Subcutaneous adipose tissue (tissue), 4 donors: ENCODE data around the gene FHAD1. TPM values are rescaled to one million over a fixed set of nuclear protein-coding genes. Genes with fewer than 3 reads are reported as not detected.

ENCODE experiments used
- total RNA-seq, 4 donors: library from RNA; depleted of rRNA; stranded (reverse); fragments of >200 nt; gene quantifications; one replicate each; pipeline ENCODE4 v1.1.0, GENCODE V29; 2016
- TF ChIP-seq, protein P1 (sequence below): fragments of 450-650 bp; IDR thresholded peaks from one replicate; pipeline ENCODE4 v1.5.1; 2016; ENCODE audit warnings: low read depth, mild to moderate bottlenecking, control low read depth, antibody characterized with exemption, moderate library complexity

Gene FHAD1
- total RNA-seq, 4 donors from 2014 or later, result 1.1 to 1.7 TPM; not detected in 2

DNA sequence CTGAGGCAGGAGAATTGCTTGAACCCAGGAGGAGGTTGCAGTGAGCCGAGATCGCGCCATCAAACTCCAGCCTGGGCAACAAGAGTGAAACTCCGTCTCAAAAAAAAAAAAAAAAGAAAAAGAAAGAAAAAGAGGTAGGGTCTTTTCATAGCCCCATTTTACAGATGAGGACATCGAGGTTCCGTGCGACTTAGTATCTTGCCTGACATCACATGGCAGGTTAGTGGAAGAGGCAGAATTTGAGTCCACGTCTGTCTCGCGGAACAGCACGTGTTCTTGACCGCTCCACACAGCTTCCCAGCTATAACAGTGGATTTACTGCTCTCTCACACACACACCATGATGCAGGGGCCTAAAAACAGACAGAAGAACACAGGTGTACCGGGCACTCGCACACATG lies 192.3 kb downstream of the FHAD1 start:
- TF ChIP-seq, protein P1, sequence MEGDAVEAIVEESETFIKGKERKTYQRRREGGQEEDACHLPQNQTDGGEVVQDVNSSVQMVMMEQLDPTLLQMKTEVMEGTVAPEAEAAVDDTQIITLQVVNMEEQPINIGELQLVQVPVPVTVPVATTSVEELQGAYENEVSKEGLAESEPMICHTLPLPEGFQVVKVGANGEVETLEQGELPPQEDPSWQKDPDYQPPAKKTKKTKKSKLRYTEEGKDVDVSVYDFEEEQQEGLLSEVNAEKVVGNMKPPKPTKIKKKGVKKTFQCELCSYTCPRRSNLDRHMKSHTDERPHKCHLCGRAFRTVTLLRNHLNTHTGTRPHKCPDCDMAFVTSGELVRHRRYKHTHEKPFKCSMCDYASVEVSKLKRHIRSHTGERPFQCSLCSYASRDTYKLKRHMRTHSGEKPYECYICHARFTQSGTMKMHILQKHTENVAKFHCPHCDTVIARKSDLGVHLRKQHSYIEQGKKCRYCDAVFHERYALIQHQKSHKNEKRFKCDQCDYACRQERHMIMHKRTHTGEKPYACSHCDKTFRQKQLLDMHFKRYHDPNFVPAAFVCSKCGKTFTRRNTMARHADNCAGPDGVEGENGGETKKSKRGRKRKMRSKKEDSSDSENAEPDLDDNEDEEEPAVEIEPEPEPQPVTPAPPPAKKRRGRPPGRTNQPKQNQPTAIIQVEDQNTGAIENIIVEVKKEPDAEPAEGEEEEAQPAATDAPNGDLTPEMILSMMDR, result no peak

DNA sequence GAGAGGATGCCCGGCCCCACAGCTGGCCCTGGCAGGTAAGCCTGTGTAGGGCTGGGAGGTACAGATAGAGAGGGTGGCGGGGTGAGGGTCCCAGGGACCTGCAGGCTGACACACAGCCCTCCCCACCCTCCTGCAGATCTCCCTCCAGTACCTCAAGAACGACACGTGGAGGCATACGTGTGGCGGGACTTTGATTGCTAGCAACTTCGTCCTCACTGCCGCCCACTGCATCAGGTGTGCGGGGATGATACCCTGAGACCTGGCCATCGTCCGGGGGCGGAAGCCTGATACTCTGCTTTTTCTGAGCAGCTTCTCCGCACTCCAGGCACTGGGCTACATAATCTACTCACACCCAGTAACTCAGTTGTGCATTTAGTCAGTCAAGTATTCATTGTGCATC lies 193.3 kb downstream of the FHAD1 start:
- TF ChIP-seq, protein P1, result no peak

DNA sequence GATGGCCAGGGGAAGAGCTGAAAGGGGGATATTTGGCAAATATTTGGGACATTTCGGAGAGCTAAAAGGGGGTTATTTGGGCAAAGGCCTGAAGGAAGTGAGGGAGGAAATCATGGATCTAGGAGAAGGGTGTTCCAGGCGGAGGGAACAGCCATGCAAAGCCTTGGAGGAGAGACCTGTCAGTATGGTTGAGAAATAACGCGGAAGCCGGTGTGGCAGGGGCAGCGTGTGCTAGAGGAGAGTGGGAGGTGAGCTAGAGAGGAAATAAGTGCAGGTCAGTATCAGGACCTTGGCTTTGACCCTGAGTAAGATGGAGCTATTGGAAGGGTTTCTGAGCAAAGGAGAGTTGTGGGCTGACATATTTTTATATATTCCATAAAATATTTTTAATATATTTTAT lies 194.2 kb downstream of the FHAD1 start:
- TF ChIP-seq, protein P1, result no peak

DNA sequence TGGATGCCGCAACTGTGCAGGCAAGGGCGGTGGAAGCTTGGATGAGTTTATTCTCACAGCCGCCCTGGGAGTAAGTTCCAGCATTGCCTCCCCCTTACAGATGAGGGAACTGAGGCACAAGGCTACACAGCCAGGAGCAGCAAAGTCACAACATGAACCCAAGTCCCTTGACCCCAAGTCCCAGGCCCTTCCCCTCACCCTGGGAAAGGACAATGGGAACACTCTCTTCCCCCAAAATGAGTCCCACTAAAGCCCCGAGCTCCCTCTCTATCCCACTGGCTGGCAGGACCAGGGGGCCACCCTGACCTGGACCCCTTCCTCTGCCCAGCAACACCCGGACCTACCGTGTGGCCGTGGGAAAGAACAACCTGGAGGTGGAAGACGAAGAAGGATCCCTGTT lies 195.1 kb downstream of the FHAD1 start:
- TF ChIP-seq, protein P1, result no peak

DNA sequence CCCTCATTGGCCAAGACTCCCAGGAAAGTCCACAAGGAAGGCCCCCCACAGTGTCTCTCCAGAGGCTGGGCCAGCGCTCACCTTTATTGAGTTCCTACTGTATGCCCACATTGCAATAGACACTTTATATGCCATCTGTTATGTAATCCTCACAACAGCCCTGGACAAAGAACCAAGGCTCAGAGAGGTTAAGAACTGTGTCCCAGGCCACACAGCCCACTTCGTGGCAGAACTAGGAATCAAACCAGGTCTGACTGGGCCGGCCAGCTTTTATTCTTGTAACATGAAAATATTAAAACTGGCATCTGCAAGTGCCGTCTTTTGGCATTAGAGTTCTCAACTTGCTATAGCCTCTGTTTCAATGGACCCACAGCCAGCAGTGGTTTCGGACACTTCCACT lies 195.7 kb downstream of the FHAD1 start:
- TF ChIP-seq, protein P1, result no peak

DNA sequence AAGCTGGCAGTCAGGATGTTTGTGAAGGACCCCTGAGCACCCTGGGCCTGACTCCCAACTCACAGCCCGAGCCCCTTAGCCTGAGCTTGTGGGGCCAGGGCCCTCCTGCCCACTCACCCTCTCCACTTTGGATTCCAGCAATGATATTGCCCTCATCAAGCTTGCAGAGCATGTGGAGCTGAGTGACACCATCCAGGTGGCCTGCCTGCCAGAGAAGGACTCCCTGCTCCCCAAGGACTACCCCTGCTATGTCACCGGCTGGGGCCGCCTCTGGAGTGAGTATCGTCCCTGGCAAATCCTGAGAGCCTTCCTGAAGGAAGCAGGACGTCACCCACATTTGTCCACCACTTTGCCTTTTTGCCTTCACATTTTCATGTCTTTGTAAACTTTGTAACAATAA lies 196.3 kb downstream of the FHAD1 start:
- TF ChIP-seq, protein P1, result no peak

DNA sequence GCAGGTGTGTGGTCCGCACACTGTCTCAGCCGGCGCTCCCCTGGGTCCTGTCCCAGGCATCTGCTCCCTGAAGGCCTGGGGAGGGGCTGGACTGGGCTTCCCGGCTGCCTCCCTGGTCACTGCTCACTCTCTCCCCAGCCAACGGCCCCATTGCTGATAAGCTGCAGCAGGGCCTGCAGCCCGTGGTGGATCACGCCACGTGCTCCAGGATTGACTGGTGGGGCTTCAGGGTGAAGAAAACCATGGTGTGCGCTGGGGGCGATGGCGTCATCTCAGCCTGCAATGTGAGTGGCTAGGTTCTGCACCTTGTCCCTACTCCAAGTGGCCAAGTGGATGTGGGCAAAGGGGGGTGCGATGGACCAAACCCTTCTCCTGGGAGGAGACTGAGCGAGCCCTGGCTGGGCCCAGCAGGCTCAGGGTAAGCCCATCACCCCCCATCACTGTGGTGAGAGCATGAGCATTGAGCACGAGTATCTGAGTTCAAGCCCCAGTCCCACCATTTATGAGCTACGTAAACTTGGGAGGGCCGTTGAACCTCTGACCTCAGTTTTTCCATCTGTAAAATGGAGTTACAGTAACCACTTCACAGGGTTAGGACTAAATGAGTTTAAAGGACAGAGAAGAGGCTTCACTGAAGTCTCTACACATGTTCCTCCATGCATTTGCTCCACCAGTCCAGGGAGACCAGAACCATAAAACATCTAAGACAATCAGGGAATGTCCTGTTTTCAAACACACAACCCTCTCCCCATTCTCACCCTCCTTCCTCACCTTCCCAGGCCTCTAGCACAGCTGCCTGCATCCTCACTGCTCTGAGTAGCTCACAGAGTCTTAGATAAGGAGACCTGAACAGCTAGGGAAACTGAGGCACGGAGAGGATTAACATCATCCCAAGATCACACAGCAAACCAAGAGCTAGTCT lies 197.7 kb downstream of the FHAD1 start:
- TF ChIP-seq, protein P1, result no peak
